HPDE6-E6E7 (cell line): ENCODE data around the gene MAP6.
A peak's percentile ranks its signal among the peaks of the same experiment; 100 is the strongest.
"Not testable (repeated sequence)": the region's sequence is repeated elsewhere in the genome, so short reads cannot be mapped to it uniquely, and the experiment has no call there.

Experiments
- DNase-seq: peaks from one replicate; pipeline ENCODE4 v3.0.0; 2011; ENCODE audit warnings: missing footprints; ENCODE audit errors: extremely low spot score

The MAP6 gene

DNA sequence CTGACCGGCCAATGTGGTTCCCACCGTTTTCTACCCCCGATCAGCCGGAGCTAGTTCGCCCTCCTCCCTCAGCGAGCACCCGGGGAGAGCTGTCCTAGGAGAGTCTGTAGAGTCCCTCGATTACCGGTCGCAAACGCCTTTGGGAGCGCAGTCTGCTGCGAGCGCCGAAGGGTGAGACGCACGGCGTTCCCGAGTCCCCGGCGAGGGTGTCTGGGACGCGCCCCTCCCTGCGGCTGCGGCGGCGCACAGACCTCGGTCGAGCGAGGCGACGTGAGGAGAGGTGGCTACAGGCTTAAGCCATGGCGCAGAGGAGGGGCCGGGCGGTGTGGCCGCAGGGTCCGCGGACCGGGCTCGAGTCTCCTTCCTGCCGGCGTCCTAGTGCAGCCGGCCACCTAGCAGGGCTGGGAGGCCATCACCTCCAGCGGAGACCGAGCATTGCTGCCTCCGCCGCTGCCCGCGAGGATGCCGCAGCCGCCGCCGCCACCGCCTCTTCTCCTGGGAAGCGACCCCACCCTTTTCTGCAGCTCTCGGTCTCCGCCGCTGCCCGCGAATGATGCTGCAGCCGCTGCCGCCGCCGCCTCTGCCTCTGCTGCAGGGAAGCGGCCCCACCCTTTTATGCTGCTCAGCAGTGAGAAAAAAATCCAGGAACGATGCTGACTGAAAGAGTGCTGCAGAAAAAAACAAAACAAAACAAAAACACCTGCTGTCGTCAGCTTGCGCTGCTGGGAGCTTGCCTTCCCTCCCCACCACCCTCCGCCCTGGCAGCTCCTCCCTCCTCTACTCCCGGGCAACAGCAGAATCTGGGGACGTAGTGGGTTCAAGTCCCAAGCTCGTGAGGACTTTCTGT, at the start of gene MAP6:
Gene MAP6, minus strand, starts transcription at position 588 of the 847 bp plus-strand sequence. CDS start 669 bp downstream, outside the sequence.
- no peak for DNase-seq

DNA sequence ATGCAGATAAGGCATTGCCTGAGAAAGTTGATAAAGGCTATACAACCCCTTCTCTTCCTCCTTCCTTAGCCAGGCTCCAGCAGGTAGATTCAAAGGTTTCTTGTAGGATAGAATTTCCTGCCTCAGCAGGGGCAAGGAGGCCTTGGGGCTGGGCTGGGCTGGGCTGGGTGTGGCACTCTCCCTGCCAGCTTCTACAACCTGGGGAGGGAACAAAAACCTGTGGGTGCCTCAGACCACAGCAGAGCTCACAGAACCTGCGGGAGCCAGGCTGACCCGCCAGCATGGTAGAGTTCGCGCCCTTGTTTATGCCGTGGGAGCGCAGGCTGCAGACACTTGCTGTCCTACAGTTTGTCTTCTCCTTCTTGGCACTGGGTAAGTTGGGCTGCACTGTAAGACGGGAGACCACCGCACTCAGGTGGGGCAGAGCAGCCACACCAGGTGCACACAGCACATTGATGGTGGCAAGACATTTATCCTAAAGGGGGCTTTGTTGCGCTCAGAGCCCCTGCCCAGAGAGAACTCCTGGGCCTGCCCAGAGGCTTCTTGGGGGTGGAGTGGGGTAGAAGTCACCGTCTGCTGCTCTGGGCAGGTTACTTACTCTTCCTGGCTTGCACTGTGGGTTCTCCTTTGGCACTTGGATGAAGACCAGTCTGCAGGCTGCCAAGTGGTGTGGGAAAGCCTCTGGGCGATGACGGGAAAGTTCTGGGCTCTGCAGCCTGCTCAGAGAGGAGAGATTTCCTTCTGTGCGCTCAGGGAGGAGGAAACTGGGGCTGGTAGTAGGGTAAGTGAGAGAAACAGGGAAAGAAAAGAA, 49.0 kb upstream of the MAP6 start, which contains the start of gene MOGAT2:
Gene MOGAT2, plus strand, starts transcription at position 231 of the 811 bp plus-strand sequence. Its CDS starts 51 bp downstream, at position 282.
- no peak for DNase-seq

DNA sequence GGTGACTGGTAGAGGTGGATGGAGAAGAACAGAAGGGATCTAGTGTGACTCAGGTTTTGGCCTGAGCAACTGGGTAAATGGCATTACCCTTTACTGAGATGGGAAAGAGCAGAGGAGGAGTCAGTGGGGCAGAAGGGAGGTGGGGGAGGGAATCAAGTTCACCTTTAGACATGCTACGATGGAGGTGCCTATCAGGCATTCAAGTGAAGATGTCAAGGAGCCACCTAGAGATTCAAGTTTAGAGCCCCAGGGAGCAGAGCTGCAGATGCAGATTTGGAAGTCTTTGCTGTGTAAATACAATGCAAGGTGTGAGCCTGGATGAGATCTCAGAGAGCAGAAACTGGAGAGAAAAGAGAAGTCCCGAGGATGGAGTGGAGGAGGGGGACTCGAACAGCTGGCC, 47.8 kb upstream of the MAP6 start:
- no peak for DNase-seq

DNA sequence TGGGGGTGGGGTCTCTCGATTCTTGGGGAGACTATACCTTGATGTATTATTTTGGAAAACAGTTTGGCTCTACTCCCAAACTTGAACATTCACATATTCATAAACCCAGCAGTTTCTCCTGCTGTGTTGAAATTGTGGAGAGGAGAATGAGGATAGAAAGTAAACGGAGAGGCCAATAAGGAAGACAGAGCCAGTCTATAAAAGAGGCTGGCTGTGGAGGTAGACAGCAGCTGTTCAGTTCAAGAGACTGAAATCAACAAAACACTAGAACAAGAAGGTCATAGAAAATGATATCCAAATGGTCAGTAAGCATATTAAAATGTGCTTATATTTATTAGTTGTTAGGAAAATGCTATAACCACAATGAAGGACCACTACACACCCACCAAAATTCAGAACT, 46.9 kb upstream of the MAP6 start:
- no peak for DNase-seq

DNA sequence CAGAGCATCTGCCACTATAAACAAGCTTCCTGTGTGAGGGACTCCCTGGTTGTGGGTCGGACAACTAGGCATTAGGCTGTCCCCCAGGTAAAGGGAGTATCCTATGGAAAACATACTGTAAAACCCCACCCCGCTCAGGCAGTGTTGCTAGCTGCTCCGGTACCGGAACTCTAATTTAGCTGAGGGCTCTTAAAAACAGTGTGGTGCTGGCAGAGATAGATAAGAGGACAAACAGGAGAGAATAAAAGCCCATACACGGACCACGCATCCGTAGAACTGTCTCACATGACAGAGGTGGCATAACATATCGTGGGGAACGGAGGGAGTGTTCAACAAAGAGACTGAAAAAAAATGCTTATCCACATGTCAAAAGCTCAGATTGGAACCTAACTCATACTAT, 45.4 kb upstream of the MAP6 start:
- DNase-seq = no peak

DNA sequence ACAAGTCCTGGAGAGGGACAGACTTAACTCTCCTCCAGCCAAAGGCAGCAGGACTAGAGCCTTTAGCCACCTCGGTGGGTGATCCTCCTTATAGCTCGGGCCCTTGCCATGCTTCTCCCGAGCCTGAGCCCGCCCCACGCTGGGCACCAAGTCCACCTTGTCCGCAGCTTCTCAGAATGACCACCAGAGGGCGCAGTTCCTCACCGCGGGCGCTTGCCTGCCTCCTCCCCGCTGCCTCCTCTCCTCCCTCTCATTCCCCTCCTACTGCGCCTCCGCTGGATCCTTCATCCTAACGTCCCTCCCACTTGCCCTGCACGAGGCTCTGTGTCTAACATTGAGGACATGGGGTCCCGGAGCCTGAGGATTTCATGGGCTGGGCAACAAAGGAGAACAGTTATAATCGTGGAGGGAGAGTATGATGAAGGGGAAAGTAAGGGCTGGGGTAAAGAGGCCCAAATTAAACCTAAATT, 37.5 kb upstream of the MAP6 start:
- DNase-seq = peak; percentile 75

DNA sequence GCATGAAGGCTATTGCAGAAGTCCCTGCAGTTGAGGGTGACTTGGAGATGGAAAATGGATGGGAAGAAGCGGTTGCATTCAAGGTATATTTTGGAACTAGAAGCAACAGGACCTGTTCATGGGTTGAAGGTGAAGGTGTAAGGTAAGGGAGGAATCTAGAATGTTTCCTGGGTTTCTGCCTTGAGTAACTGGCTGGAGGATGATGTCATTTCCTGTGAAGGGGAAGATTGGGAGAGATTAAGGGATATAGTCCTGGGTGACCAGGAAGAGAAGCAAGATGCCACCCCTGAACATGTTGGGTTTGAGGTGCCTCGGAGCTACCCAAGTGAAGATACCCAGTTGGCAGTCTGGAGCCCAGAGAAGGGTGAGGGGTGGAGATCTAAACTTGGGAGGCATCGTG, 36.7 kb upstream of the MAP6 start:
- no peak for DNase-seq

DNA sequence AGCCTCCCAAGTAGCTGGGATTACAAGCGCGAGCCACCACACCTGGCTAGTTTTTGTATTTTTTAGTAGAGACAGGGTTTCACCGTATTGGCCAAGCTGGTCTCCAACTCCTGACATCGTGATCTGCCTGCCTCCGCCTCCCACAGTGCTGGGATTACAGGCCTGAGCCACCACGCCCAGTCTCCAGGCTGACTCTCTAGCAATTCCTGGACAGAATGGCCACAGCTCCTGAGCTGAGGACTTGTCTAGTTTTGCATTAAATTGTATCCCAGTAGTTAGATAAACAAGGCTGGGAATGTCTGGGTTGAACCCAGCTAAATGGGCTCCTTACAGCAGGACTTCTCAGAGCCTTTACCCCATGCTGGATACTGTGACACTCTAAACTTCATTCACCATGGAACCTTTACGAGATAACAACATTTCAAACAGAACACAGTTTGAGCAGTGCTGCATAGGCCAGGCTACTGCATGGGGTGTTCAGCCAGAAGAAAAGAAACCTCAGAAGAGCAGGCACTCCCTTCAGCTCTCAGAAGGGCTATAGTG, 34.9 kb upstream of the MAP6 start:
- DNase-seq = no peak

DNA sequence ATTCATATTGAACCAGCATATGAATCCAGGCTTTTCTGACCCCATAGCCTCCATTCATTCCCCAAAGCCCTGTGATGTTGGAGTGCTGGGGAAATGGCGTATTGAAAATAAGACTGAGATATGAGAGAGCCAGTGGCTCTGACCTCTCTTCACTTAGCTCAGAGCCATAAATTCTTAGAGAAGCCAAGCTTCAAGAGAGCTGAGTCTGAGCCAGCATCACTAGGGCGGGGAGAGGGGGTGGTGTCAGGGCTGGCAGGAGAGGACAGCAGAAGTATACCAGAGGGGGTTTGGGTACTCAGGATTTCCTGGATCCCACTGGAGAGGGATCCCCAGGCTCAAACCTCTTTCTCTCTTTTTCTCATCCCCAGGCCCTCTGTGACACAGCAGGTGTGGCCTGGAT, 32.1 kb upstream of the MAP6 start:
- DNase-seq = no peak

DNA sequence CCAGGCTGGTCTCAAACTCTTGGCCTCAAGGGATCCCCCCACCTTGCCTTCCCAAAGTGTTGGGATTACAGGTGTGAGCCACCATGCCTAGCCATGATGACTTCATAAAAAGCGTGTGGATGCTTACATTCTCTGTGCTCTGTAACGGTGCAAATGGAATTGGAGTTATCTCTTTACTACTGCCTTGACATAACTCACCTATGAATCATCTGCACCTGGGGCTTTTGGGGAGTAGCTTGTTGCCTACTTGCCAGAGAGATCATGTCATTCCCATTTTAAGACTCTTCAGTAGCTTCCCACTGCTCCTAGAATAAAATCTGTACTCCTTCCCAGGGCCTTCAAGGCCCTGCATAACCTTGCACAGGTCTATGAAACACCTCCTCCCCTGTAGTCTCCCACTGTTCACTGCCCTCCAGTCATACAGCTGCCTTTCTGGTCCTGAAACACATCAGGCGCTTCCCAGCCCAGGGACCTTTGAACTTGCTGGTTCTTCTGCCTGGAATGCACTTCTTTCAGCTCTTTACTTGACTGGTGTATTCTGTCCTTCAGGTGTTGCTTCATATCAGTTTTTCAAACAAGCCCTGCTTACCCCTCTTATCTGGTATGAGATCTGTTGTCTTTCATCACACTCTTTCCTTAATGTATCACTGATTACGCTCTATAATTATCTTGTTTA, 29.2 kb upstream of the MAP6 start:
- no peak for DNase-seq

DNA sequence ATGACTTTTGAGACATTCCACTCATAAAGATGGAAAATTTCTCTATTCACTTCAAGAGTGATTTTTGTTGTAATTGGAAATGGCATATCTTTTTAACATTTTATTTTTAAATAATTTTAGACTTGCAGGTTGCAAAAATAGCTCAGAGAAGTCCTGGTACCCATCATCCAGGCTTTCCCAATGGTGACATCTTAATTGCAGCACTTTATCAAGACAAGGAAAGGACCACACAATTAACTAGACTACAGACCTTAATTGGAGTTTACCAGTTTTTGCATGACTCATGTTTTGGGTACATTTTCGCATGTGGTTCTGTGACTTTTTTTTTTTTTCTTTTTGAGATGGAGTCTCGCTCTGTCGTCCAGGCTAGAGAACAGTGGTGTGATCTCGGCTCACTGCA, 23.0 kb upstream of the MAP6 start:
- no peak for DNase-seq

DNA sequence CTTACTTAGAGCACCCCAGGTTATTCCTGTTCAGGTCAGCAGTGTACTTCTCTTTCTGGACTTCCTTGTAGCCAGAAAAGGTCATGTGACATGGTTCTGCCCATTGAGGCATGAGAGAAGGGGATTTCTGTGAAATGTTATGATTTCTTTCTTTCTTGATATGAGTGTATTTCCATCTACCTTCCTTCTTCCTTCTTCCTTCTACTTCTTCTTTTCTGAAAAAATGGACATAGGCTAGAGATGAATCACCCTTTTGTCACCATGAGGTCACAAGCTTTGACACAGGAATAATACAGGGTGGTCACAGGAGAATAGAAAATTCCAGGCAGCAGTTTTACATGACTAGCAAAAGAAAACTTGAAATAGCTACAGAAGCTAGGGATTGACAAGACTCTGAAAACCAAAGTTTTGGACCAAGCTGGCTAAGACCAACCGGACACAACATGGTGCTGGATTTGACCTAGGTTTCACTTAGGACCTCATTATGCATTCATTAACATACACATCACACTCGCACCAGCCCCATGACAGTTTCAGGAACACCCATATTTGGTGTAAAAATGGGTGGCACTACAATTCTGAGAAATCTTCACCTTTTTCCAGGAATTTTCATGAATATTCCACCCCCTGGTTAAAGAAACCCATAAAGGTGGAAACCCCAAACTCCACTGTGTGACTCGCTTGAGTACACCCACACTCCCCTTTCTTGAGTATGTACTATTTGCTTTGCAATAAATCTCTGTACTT, 21.2 kb upstream of the MAP6 start:
- DNase-seq = no peak

DNA sequence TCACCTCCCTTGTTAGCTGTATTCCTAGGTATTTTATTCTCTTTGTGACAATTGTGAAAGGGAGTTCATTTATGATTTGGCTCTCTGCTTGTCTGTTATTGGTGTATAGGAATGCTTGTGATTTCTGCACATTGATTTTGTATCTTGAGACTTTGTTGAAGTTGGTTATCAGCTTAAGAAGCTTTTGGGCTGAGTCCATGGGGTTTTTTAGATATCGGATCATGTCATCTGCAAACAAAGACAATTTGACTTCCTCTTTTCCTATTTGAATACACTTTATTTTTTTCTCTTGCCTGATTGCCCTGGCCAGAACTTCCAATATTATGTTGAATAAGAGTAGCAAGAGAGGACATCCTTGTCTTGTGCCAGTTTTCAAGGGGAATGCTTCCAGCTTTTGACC, 15.0 kb upstream of the MAP6 start:
- DNase-seq = not testable (repeated sequence)

DNA sequence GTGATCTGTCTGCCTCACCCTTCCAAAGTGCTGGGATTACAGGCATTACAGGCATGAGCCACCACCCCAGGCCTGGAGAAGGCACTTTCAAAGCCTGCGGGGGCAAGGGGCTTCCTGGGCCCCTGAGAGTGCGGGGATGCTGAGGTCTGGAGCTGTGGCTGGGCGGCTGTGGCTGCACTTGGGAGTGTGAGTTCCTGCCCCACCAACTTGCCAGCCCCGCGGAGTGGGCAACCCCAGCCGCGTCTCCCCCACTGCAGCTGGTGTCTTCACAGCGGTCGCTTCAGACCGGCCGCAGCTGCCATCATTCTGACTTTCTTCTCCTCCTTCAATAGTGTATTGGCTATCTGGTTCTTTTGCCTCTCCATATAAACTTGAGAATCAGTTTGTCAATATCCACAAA, 10.7 kb upstream of the MAP6 start:
- DNase-seq = no peak

DNA sequence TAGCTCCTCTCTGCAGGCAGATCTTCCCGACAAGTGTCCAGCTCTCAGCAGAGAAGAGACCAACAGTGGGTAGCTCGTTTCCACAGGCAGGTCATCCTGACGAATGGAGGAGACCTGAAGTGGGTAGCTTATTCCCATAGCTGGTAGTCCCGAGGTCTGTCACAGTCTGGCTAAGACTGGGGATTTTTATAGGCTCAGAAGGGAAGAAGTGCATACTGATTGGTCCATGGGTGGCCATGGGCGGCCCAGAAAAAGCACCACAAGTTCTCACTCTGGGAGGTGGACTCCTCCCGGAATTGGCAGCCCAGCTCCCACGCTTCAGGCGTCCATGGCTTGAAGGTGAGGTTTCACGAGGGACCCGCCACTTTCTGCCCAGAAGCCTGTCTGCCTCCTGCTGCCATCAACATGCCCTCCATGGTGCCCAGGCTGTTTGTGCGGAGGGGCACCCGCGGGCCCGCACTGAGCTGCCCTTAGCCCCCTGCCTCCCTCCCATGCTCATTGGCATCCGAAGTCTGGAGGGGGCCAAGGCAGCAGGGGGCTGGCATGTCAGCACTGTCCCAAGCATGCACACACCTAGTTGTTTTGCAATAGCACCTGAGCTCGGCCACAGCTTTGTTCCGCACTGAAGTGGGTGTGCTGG, 9.9 kb upstream of the MAP6 start:
- DNase-seq = no peak

DNA sequence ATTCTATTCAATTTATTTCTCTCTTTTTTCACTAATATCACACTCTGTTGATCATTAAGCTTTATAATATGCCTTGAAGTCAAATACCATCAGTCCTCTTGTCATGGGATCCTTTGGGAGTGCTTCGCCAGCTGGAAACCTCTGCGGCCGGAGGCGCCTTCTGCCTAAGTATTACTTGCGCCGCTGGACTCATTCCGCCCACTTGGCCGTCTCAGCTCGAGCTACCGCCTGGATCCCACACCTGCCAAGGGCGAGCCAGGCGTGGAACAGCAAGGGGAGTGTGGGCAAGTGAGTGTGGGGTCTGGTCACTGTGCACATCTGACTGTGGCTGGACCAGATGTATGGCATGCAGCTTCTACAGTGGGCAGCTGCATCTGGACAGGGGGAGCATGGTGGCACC, 9.1 kb upstream of the MAP6 start:
- no peak for DNase-seq

DNA sequence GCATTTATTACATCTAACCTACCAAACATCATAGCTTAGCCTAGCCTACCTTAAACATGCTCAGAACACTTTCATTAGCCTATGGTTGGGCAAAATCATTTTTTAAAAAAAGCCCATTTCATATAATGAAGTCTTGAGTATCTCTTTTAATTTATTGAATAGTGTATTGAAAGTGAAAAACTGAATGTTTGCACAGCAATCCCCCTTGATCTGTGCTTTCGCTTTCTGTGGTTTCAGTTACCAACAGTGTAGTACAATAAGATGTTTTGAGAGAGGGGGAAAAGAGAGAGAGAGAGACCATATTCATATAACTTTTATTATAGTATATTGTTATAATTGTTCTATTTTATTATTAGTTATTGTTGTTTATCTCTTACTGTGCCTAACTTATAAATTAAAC, 8.4 kb upstream of the MAP6 start:
- no peak for DNase-seq

DNA sequence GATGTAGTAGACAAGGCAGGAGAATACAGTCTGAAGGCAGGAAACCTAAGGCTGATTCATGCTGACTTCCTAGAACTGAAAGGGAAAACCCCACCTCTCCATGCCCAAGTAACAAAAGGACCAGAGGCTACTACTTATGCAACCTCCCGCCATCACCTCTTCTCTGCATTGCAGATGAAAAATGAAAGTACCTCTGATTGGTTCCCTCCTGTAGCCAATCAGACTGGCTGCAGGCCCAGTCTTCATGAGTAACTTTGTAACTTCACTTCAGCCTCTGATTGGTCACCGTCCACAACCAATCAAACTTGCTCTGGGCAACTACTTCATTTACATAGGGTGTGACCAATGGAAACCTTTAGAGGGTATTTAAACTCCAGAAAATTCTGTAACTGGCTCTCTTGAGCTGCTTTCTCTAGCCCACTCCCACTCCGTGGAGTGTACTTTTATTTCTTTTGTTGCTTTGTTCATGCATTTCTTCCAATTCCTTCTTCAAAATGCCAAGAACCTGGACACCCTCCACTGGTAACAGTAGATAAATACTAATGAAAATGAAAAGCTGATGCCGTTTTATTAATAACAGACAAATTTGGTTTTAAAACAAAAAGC, 5.2 kb upstream of the MAP6 start:
- no peak for DNase-seq

DNA sequence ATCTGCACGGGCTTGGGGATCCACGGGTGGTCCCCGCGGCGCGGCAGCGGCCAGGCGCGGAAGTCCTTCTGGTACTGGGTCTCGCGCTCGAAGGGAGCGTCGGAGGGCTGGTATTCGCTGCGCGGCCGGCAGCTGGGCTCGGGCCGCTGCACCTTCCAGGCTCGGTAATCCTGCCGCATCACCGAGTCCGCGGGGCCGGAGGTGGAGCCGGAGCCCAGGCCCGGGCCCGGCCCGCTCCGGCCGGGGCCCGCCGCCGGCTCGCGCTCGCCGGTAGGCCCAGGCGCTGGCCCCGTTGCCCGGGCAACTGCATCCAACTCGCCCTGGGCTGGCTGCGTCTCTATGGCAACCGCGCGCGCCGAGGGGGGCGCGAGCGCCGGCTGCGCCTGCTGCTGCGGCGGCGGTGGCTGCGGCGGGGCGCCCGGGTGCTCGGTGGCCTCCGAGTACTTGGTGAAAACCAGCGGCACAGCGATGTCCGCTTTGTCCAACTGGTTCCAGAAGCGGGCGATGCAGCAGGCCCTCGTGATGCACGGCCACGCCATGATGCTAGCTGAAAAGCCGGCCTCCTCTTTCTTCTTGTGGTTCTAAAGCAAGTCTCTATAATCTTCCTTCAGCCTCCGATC, 897 bp downstream of the MAP6 start:
- DNase-seq = no peak
